H9 (cell line): ENCODE measurements around the gene SELL. TPM values are rescaled to one million over a fixed set of nuclear protein-coding genes. Genes with fewer than 3 reads are reported as not detected.

ENCODE experiments used
- DNase-seq: peaks from one replicate; pipeline ENCODE4 v3.0.0-alpha.2; 2017
- H2AFZ ChIP-seq: one replicate; pipeline ENCODE4 v1.6.1; 2013; ENCODE audit warnings: mild to moderate bottlenecking, low read length, control low read depth, moderate library complexity
- H2AK5ac ChIP-seq: 2 replicates; pipeline ENCODE4 v1.6.1; 2013; ENCODE audit warnings: low read length, control low read depth, mixed read lengths; ENCODE audit not compliant: insufficient read length
- H2BK120ac ChIP-seq: one replicate; pipeline ENCODE4 v1.6.1; 2013; ENCODE audit warnings: low read depth, mild to moderate bottlenecking, low read length, control low read depth, inconsistent platforms; ENCODE audit not compliant: poor library complexity, severe bottlenecking
- H2BK12ac ChIP-seq: 2 replicates; pipeline ENCODE4 v1.6.1; 2013; ENCODE audit warnings: low read length, control low read depth, mixed read lengths, low read depth; ENCODE audit not compliant: insufficient read length
- H2BK15ac ChIP-seq: 2 replicates; pipeline ENCODE4 v1.6.1; 2013; ENCODE audit warnings: low read depth, low read length, control low read depth
- H2BK20ac ChIP-seq: one replicate; pipeline ENCODE4 v1.6.1; 2013; ENCODE audit warnings: low read depth, mild to moderate bottlenecking, low read length, control low read depth, inconsistent platforms; ENCODE audit not compliant: poor library complexity, severe bottlenecking
- H2BK5ac ChIP-seq: 2 replicates; pipeline ENCODE4 v1.6.1; 2013; ENCODE audit warnings: low read length, control low read depth, mixed read lengths; ENCODE audit not compliant: insufficient read length
- H3K14ac ChIP-seq: 2 replicates; pipeline ENCODE4 v1.6.1; 2013; ENCODE audit warnings: low read length, control low read depth; ENCODE audit not compliant: insufficient read depth
- H3K18ac ChIP-seq: 2 replicates; pipeline ENCODE4 v1.6.1; 2013; ENCODE audit warnings: low read depth, mild to moderate bottlenecking, mixed read lengths, low read length, control low read depth; ENCODE audit not compliant: insufficient read length
- H3K23ac ChIP-seq: 2 replicates; pipeline ENCODE4 v1.6.1; 2013; ENCODE audit warnings: low read length, control low read depth, mixed read lengths, low read depth; ENCODE audit not compliant: insufficient read length
- H3K23me2 ChIP-seq: 2 replicates; pipeline ENCODE4 v1.6.1; 2013; ENCODE audit warnings: low read depth, mild to moderate bottlenecking, mixed read lengths, low read length, control low read depth; ENCODE audit not compliant: insufficient read length, poor library complexity, severe bottlenecking
- H3K27ac ChIP-seq: 2 replicates; pipeline ENCODE4 v1.5.1; 2013; ENCODE audit warnings: low read length, control low read depth, mixed read lengths, low read depth; ENCODE audit not compliant: insufficient read length
- H3K27me3 ChIP-seq: 2 replicates; pipeline ENCODE4 v1.6.1; 2013; ENCODE audit warnings: low read length, control low read depth, inconsistent platforms; ENCODE audit not compliant: insufficient read depth
- H3K4ac ChIP-seq: 2 replicates; pipeline ENCODE4 v1.6.1; 2013; ENCODE audit warnings: low read depth, mild to moderate bottlenecking, control low read depth, inconsistent platforms, low read length, moderate library complexity
- H3K4me1 ChIP-seq: 2 replicates; pipeline ENCODE4 v1.6.1; 2013; ENCODE audit warnings: low read length, control low read depth, inconsistent platforms; ENCODE audit not compliant: insufficient read depth
- H3K4me2 ChIP-seq: 2 replicates; pipeline ENCODE4 v1.6.1; 2013; ENCODE audit warnings: low read length, control low read depth, mixed read lengths; ENCODE audit not compliant: insufficient read length, insufficient read depth
- H3K56ac ChIP-seq: 2 replicates; pipeline ENCODE4 v1.6.1; 2013; ENCODE audit warnings: low read depth, mild to moderate bottlenecking, mixed read lengths, low read length, control low read depth; ENCODE audit not compliant: insufficient read length
- H3K79me1 ChIP-seq: 2 replicates; pipeline ENCODE4 v1.6.1; 2013; ENCODE audit warnings: low read depth, mild to moderate bottlenecking, moderate library complexity, low read length, control low read depth, inconsistent platforms; ENCODE audit not compliant: insufficient read depth, poor library complexity, severe bottlenecking
- H3K79me2 ChIP-seq: 2 replicates; pipeline ENCODE4 v1.6.1; 2013; ENCODE audit warnings: low read length, control low read depth, inconsistent platforms; ENCODE audit not compliant: insufficient read depth
- H3K9ac ChIP-seq: 2 replicates; pipeline ENCODE4 v1.6.1; 2013; ENCODE audit warnings: low read length, control low read depth, mixed read lengths; ENCODE audit not compliant: insufficient read length; ENCODE audit errors: extremely low read depth
- H3K9me3 ChIP-seq: one replicate; pipeline ENCODE4 v1.6.1; 2013; ENCODE audit warnings: low read depth, low read length, inconsistent platforms; ENCODE audit not compliant: control insufficient read depth
- H3T11ph ChIP-seq: one replicate; pipeline ENCODE4 v1.6.1; 2013; ENCODE audit warnings: mild to moderate bottlenecking, low read length, control low read depth, inconsistent platforms
- H4K20me1 ChIP-seq: one replicate; pipeline ENCODE4 v1.6.1; 2013; ENCODE audit not compliant: control insufficient read depth, insufficient read length, insufficient read depth
- H4K5ac ChIP-seq: 2 replicates; pipeline ENCODE4 v1.6.1; 2013; ENCODE audit warnings: low read depth, mild to moderate bottlenecking, mixed read lengths, low read length, control low read depth; ENCODE audit not compliant: insufficient read length
- H4K8ac ChIP-seq: replicated peaks from 2 replicates; pipeline ENCODE4 v1.6.1; 2013; ENCODE audit warnings: low read length, control low read depth, mixed read lengths, low read depth; ENCODE audit not compliant: insufficient read length
- H4K91ac ChIP-seq: 2 replicates; pipeline ENCODE4 v1.6.1; 2013; ENCODE audit warnings: low read depth, mild to moderate bottlenecking, moderate library complexity, mixed read lengths, low read length, control low read depth; ENCODE audit not compliant: insufficient read length
- H3K27ac Mint-ChIP-seq, 3 experiments: 2 replicates in 2 of 3; 3 replicates in 1 of 3; pipeline ENCODE4 v1.8.0; 2020 to 2021; ENCODE audit warnings: mixed read lengths in 3 of 3, mild to moderate bottlenecking in 1 of 3, moderate library complexity in 1 of 3
- H3K27me3 Mint-ChIP-seq: 2 replicates; pipeline ENCODE4 v1.8.0; 2021; ENCODE audit warnings: low read depth, mild to moderate bottlenecking, moderate library complexity, mixed read lengths
- H3K36me3 Mint-ChIP-seq, 3 experiments: 2 replicates in 2 of 3; 3 replicates in 1 of 3; pipeline ENCODE4 v1.8.0; 2020 to 2021; ENCODE audit warnings: low read depth in 3 of 3, mixed read lengths in 3 of 3; ENCODE audit not compliant: insufficient read depth in 1 of 3
- H3K4me1 Mint-ChIP-seq, 2 experiments: 2 replicates each; pipeline ENCODE4 v1.8.0; 2020; ENCODE audit warnings: mixed read lengths in 2 of 2
- H3K4me3 Mint-ChIP-seq, 2 experiments: 2 replicates in 1 of 2; 3 replicates in 1 of 2; pipeline ENCODE4 v1.8.0; 2020 to 2021; ENCODE audit warnings: mild to moderate bottlenecking in 2 of 2, mixed read lengths in 2 of 2, moderate library complexity in 1 of 2
- H3K9me3 Mint-ChIP-seq, 2 experiments: 2 replicates in 1 of 2; 3 replicates in 1 of 2; pipeline ENCODE4 v1.8.0; 2020; ENCODE audit warnings: mild to moderate bottlenecking in 2 of 2, mixed read lengths in 2 of 2, moderate library complexity in 1 of 2
- WGBS: extraction: QIAGEN DNeasy Blood & Tissue Kit; methylation state at CpG from one replicate; pipeline ENCODE4 v1.1.7; 2013; ENCODE audit warnings: missing lambda C conversion rate, low lambda C conversion rate, mixed read lengths; ENCODE audit not compliant: insufficient read length; ENCODE audit errors: extremely low coverage; 5-methylcytosine and 5-hydroxymethylcytosine counted together
- total RNA-seq: library from RNA; stranded (reverse); gene quantifications from 2 replicates; pipeline ENCODE4 v1.2.1, GENCODE V29; 2021
- TF ChIP-seq, protein P1 (sequence below): fragments of 200-600 bp; sonication (generic); conservative IDR thresholded peaks from 3 replicates; pipeline ENCODE4 v1.8.0; 2021; ENCODE audit warnings: antibody characterized with exemption, mild to moderate bottlenecking

The SELL gene
- total RNA-seq, 1 experiment from 2014 or later, result not detected

DNA sequence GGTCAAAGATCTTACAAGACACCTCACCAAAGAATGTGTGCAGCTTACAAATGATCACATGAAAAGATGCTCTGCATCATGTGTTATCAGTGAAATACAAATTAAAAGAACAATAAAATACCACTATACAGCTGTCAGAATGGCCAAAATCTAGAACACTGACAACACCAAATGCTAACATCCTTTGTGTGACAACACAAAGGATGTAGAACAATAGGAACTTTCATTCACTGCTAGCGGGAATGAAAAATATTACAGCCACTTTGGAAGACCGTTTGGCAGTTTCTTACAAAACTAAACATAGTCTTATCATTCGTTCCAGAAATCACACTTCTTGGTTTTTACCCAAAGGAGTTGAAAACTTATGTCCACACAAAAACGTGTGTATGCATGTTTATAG lies 60.9 kb downstream of the SELL start:
- H3K4me3 Mint-ChIP-seq, result no peak overlapping the region
- H3K27me3 ChIP-seq, result no peaks in the 10 kb centered on the region
- no peak overlapping the region for H3K23ac ChIP-seq
- no peaks in the 10 kb centered on the region; the same call in 1 of the 2 replicates for H3K27me3 Mint-ChIP-seq
- no peak overlapping the region for H2BK120ac ChIP-seq
- H2AFZ ChIP-seq, result no peak overlapping the region
- H3K23me2 ChIP-seq, result no peaks in the 10 kb centered on the region
- no peak overlapping the region for H3K56ac ChIP-seq
- H3K4me1 Mint-ChIP-seq, result 0 out of 4 replicates have a peak, but pooled peaks cover 0 to 6% of the 10 kb centered on the region in 2 experiments
- TF ChIP-seq, protein P1, sequence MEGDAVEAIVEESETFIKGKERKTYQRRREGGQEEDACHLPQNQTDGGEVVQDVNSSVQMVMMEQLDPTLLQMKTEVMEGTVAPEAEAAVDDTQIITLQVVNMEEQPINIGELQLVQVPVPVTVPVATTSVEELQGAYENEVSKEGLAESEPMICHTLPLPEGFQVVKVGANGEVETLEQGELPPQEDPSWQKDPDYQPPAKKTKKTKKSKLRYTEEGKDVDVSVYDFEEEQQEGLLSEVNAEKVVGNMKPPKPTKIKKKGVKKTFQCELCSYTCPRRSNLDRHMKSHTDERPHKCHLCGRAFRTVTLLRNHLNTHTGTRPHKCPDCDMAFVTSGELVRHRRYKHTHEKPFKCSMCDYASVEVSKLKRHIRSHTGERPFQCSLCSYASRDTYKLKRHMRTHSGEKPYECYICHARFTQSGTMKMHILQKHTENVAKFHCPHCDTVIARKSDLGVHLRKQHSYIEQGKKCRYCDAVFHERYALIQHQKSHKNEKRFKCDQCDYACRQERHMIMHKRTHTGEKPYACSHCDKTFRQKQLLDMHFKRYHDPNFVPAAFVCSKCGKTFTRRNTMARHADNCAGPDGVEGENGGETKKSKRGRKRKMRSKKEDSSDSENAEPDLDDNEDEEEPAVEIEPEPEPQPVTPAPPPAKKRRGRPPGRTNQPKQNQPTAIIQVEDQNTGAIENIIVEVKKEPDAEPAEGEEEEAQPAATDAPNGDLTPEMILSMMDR, result no peak
- H2BK15ac ChIP-seq, result no peak overlapping the region
- no peak overlapping the region for H3K4me2 ChIP-seq
- no peak overlapping the region for H4K8ac ChIP-seq
- H3K9ac ChIP-seq, result no peak overlapping the region
- H3K27ac ChIP-seq, result no peak overlapping the region
- no peak overlapping the region for H2BK12ac ChIP-seq
- no peaks in the 10 kb centered on the region for H3K4me1 ChIP-seq
- no peak overlapping the region for H3K27ac Mint-ChIP-seq
- H2BK20ac ChIP-seq, result no peak overlapping the region
- H4K5ac ChIP-seq, result no peak overlapping the region
- H2AK5ac ChIP-seq, result no peak overlapping the region
- H3T11ph ChIP-seq, result no peak overlapping the region
- no peak overlapping the region for H3K18ac ChIP-seq
- no peak overlapping the region for H2BK5ac ChIP-seq
- no peaks in the 10 kb centered on the region for H3K79me2 ChIP-seq
- H3K9me3 Mint-ChIP-seq, result no peaks in the 10 kb centered on the region
- no peaks in the 10 kb centered on the region for H4K20me1 ChIP-seq
- no peaks in the 10 kb centered on the region for H3K9me3 ChIP-seq
- H4K91ac ChIP-seq, result no peak overlapping the region
- no peak overlapping the region for H3K14ac ChIP-seq
- H3K4ac ChIP-seq, result no peak overlapping the region
- WGBS, result no CpG with 5 or more reads among the region's 4 CpGs
- H3K79me1 ChIP-seq, result no peaks in the 10 kb centered on the region
- no peaks in the 10 kb centered on the region for H3K36me3 Mint-ChIP-seq
- DNase-seq, result no peak
